Neural progenitor cell (in vitro differentiated cells): Measurements from ENCODE around the gene AIPL1. TPM values are rescaled to one million over a fixed set of nuclear protein-coding genes. Genes with fewer than 3 reads are reported as not detected.
A peak's percentile ranks its signal among the peaks of the same experiment; 100 is the strongest.

Source experiments
- DNase-seq: peaks from one replicate; pipeline ENCODE4 v3.0.0-alpha.2; 2016; ENCODE audit warnings: low spot score
- H2AFZ ChIP-seq: fragments of 200-600 bp; sonication (generic); replicated peaks from 2 replicates; pipeline ENCODE4 v1.6.1; 2016; ENCODE audit warnings: antibody characterized with exemption
- H3F3A ChIP-seq: fragments of 200-600 bp; sonication (generic); 2 replicates; pipeline ENCODE4 v1.6.1; 2016; ENCODE audit warnings: antibody characterized with exemption, low read depth
- H3K27ac ChIP-seq: fragments of 200-600 bp; sonication (generic); 2 replicates; pipeline ENCODE4 v1.5.1; 2016; ENCODE audit warnings: mild to moderate bottlenecking
- H3K27me3 ChIP-seq: fragments of 200-600 bp; sonication (generic); 2 replicates; pipeline ENCODE4 v1.6.1; 2016; ENCODE audit warnings: mild to moderate bottlenecking, moderate library complexity
- H3K36me3 ChIP-seq: fragments of 200-600 bp; sonication (generic); 2 replicates; pipeline ENCODE4 v1.5.1; 2016
- H3K4me1 ChIP-seq: fragments of 200-600 bp; sonication (generic); 2 replicates; pipeline ENCODE4 v1.6.1; 2016; ENCODE audit warnings: mixed run types
- H3K4me2 ChIP-seq: fragments of 200-600 bp; sonication (generic); 2 replicates; pipeline ENCODE4 v1.6.1; 2016
- H3K4me3 ChIP-seq: fragments of 200-600 bp; sonication (generic); 2 replicates; pipeline ENCODE4 v1.5.1; 2016
- H3K79me2 ChIP-seq: fragments of 200-600 bp; sonication (generic); 2 replicates; pipeline ENCODE4 v1.6.1; 2016; ENCODE audit warnings: low read depth
- H3K9ac ChIP-seq: fragments of 200-600 bp; sonication (generic); 2 replicates; pipeline ENCODE4 v1.6.1; 2016
- H3K9me3 ChIP-seq: fragments of 200-600 bp; sonication (generic); 2 replicates; pipeline ENCODE4 v1.5.1; 2016; ENCODE audit warnings: low read depth
- H4K20me1 ChIP-seq: fragments of 200-600 bp; sonication (generic); 2 replicates; pipeline ENCODE4 v1.6.1; 2016; ENCODE audit warnings: low read depth
- H3K27ac Mint-ChIP-seq: 3 replicates; pipeline ENCODE4 v1.8.0; 2021; ENCODE audit warnings: mixed read lengths
- H3K27me3 Mint-ChIP-seq: 2 replicates; pipeline ENCODE4 v1.8.0; 2022; ENCODE audit warnings: low read depth, mild to moderate bottlenecking, inconsistent platforms, moderate library complexity, mixed read lengths; ENCODE audit not compliant: insufficient read depth
- H3K36me3 Mint-ChIP-seq: 3 replicates; pipeline ENCODE4 v1.8.0; 2021; ENCODE audit warnings: mixed read lengths
- H3K4me1 Mint-ChIP-seq: 3 replicates; pipeline ENCODE4 v1.8.0; 2021; ENCODE audit warnings: mixed read lengths
- H3K4me3 Mint-ChIP-seq: 3 replicates; pipeline ENCODE4 v1.8.0; 2021; ENCODE audit warnings: mild to moderate bottlenecking, moderate library complexity, mixed read lengths
- H3K9me3 Mint-ChIP-seq: 3 replicates; pipeline ENCODE4 v1.8.0; 2020; ENCODE audit warnings: mixed read lengths
- CTCF ChIP-seq: fragments of 200-600 bp; sonication (generic); IDR thresholded peaks from 2 replicates; pipeline ENCODE4 v1.5.1; 2017; ENCODE audit warnings: antibody characterized with exemption, mild to moderate bottlenecking
- EZH2 ChIP-seq: fragments of 200-600 bp; sonication (generic); IDR thresholded peaks from 2 replicates; pipeline ENCODE4 v1.6.1; 2017; ENCODE audit warnings: antibody characterized with exemption, mild to moderate bottlenecking, moderate library complexity
- EZH2phosphoT487 ChIP-seq: fragments of 200-600 bp; sonication (generic); IDR thresholded peaks from 2 replicates; pipeline ENCODE4 v1.6.1; 2017; ENCODE audit warnings: antibody characterized with exemption
- total RNA-seq: library from RNA; depleted of rRNA; stranded (reverse); fragments of >200 nt; gene quantifications from 2 replicates; pipeline ENCODE4 v1.2.3, GENCODE V29; 2015; ENCODE audit warnings: low replicate concordance

The AIPL1 gene
- total RNA-seq, 1 donor from 2014 or later, result 0.37 TPM

GRCh38 chr17:6442775-6443174 is 7.9 kb upstream of the AIPL1 start:
- Histone ChIP-seq H3K4me2 (peak overlapping the region; percentile 71), H3K36me3 (no peaks in the 10 kb centered on the region), H3K27me3 (no peaks in the 10 kb centered on the region), H3K27ac (peak overlapping the region; percentile 92), H3K4me3 (no peak overlapping the region), H2AFZ (no peak overlapping the region), H3K9ac (no peak overlapping the region), H3K9me3 (no peaks in the 10 kb centered on the region), H3K79me2 (peaks cover 35% of the 10 kb centered on the region), H3K4me1 (peaks cover 41% of the 10 kb centered on the region), H3F3A (peaks cover 36% of the 10 kb centered on the region), H4K20me1 (peaks cover 18% of the 10 kb centered on the region)
- Mint-ChIP-seq H3K27ac (no peak overlapping the region), H3K27me3 (peaks cover 12% of the 10 kb centered on the region), H3K4me3 (no peak overlapping the region), H3K9me3 (peaks cover 8% of the 10 kb centered on the region), H3K36me3 (peaks cover 16% of the 10 kb centered on the region), H3K4me1 (peaks cover 61% of the 10 kb centered on the region)
- TF ChIP-seq CTCF (no peak), EZH2 (no peak), EZH2phosphoT487 (no peak)
- no peak for DNase-seq

- Histone ChIP-seq H3K4me1 (peaks cover 35% of the 10 kb centered on the region), H4K20me1 (peaks cover under 1% of the 10 kb centered on the region), H3K36me3 (no peaks in the 10 kb centered on the region), H3F3A (peaks cover 39% of the 10 kb centered on the region), H3K27ac (peak overlapping the region; percentile 73), H3K9me3 (no peaks in the 10 kb centered on the region), H3K9ac (no peak overlapping the region), H3K4me3 (peak overlapping the region; percentile 31), H3K79me2 (peaks cover 7% of the 10 kb centered on the region), H3K27me3 (no peaks in the 10 kb centered on the region), H2AFZ (peak overlapping the region; percentile 72), H3K4me2 (peak overlapping the region; percentile 76)
- peak overlapping the region; percentile 59 for H3K4me3 Mint-ChIP-seq
- peak; percentile 74 for DNase-seq
- H3K36me3 Mint-ChIP-seq, result peaks cover 3% of the 10 kb centered on the region
- H3K9me3 Mint-ChIP-seq, result peaks cover 8% of the 10 kb centered on the region
- TF ChIP-seq CTCF (no peak), EZH2phosphoT487 (no peak), EZH2 (no peak)
- peaks cover 61% of the 10 kb centered on the region for H3K4me1 Mint-ChIP-seq
- H3K27ac Mint-ChIP-seq, result peak overlapping the region; percentile 87
- peaks cover 14% of the 10 kb centered on the region for H3K27me3 Mint-ChIP-seq
These were observed 5.0 kb upstream of the AIPL1 start for GRCh38 chr17:6439951-6440350.

GRCh38 chr17:6437956-6438355 is 3.0 kb upstream of the AIPL1 start:
- no peak overlapping the region for H3K9ac ChIP-seq

More at GRCh38 chr17:6437956-6438355, 3.0 kb upstream of the AIPL1 start:
- H3K4me1 ChIP-seq, result peaks cover 37% of the 10 kb centered on the region
- no peak overlapping the region for H3K4me3 ChIP-seq
- H3F3A ChIP-seq, result peaks cover 34% of the 10 kb centered on the region
- H3K79me2 ChIP-seq, result no peaks in the 10 kb centered on the region
- peaks cover 57% of the 10 kb centered on the region for H3K4me1 Mint-ChIP-seq
- no peak overlapping the region for H3K27ac ChIP-seq
- H3K9me3 Mint-ChIP-seq, result peaks cover 8% of the 10 kb centered on the region
- H3K4me3 Mint-ChIP-seq, result no peak overlapping the region
- no peak overlapping the region for H2AFZ ChIP-seq
- no peak overlapping the region for H3K27ac Mint-ChIP-seq
- H3K9me3 ChIP-seq, result no peaks in the 10 kb centered on the region
- H3K4me2 ChIP-seq, result no peak overlapping the region
- H3K27me3 ChIP-seq, result no peaks in the 10 kb centered on the region
- no peaks in the 10 kb centered on the region for H3K36me3 ChIP-seq
- H3K36me3 Mint-ChIP-seq, result peaks cover 3% of the 10 kb centered on the region
- TF ChIP-seq CTCF, result no peak
- TF ChIP-seq EZH2, result no peak
- no peak for TF ChIP-seq EZH2phosphoT487
- no peaks in the 10 kb centered on the region for H4K20me1 ChIP-seq
- DNase-seq, result no peak
- H3K27me3 Mint-ChIP-seq, result peaks cover 10% of the 10 kb centered on the region
